Activated CD4-positive, alpha-beta T cell treated with anti-CD3 and anti-CD28 coated beads, Interleukin-2, amount 50 U/mL, for 16 hours (primary cell): ENCODE data around the gene CIAO1.
"Not testable (repeated sequence)": the region's sequence is repeated elsewhere in the genome, so short reads cannot be mapped to it uniquely, and the experiment has no call there.

ENCODE experiments used
- DNase-seq: peaks from one replicate; pipeline ENCODE4 v3.0.0-alpha.2; 2020

CIAO1 gene

GRCh38 chr2:96251721-96252292 lies 14.2 kb upstream of the CIAO1 start:
- no peak for DNase-seq

- no peak for DNase-seq
Observed at GRCh38 chr2:96252526-96252925, 13.5 kb upstream of the CIAO1 start.

GRCh38 chr2:96253006-96253405 lies 13.0 kb upstream of the CIAO1 start:
- no peak for DNase-seq

- DNase-seq: no peak
Observed at GRCh38 chr2:96254571-96254970, 11.5 kb upstream of the CIAO1 start.

GRCh38 chr2:96256611-96257113 lies 9.4 kb upstream of the CIAO1 start:
- DNase-seq: no peak

GRCh38 chr2:96257744-96258143 lies 8.3 kb upstream of the CIAO1 start:
- not testable (repeated sequence) for DNase-seq

- no peak for DNase-seq
Observed at GRCh38 chr2:96258166-96259022, 7.6 kb upstream of the CIAO1 start.

GRCh38 chr2:96259497-96259921 lies 6.5 kb upstream of the CIAO1 start:
- no peak for DNase-seq

- peak; percentile 47 for DNase-seq
Observed at GRCh38 chr2:96260387-96261260, 5.4 kb upstream of the CIAO1 start.

GRCh38 chr2:96261328-96262003 lies 4.6 kb upstream of the CIAO1 start:
- no peak for DNase-seq

GRCh38 chr2:96262306-96262705 lies 3.7 kb upstream of the CIAO1 start:
- DNase-seq: no peak

GRCh38 chr2:96264086-96264485 lies 1.9 kb upstream of the CIAO1 start:
- no peak for DNase-seq

- DNase-seq: peak; percentile 20
Observed at GRCh38 chr2:96264656-96265348, 1.2 kb upstream of the CIAO1 start.

- peak; percentile 14 for DNase-seq
Observed at GRCh38 chr2:96265349-96265839, 631 bp upstream of the CIAO1 start.

GRCh38 chr2:96267159-96267971 lies 1.3 kb downstream of the CIAO1 start:
- peak; percentile 69 for DNase-seq

GRCh38 chr2:96271995-96272394 lies 6.0 kb downstream of the CIAO1 start:
- no peak for DNase-seq

GRCh38 chr2:96273763-96274162 lies 7.7 kb downstream of the CIAO1 start:
- DNase-seq: no peak

GRCh38 chr2:96274355-96275056 lies 8.5 kb downstream of the CIAO1 start:
- no peak for DNase-seq

GRCh38 chr2:96276787-96277499 lies 10.9 kb downstream of the CIAO1 start:
- DNase-seq: no peak
